HG03354 (cell line): ENCODE data around the gene NCOA1.
A peak's percentile ranks its signal among the peaks of the same experiment; 100 is the strongest.

Source experiments
- ATAC-seq: cut with Tn5 transposase; IDR thresholded peaks from one replicate; pipeline ENCODE4 v1.9.1; 2021; ENCODE audit warnings: mild to moderate bottlenecking; ENCODE audit not compliant: unreplicated experiment, poor library complexity, severe bottlenecking

NCOA1 gene

DNA sequence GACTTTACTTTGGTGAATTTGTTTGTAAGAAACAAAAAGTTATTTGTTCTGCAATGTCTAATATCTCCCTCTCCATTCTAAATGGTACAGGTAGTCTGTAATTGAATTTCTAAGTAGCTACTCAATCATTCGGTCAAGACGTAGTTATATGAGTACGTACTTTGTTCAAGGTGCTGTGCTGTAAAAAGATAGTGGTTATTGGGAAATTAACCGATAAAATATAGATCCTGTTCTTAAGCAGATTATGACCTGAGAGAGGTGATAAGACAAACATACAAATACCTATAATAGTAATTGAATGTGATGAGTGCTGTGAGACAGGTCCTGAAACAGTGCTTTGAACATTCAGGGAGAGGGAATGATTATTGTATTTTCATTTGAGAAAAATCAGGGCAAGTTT lies 7.1 kb downstream of the NCOA1 start:
- no peak for ATAC-seq

DNA sequence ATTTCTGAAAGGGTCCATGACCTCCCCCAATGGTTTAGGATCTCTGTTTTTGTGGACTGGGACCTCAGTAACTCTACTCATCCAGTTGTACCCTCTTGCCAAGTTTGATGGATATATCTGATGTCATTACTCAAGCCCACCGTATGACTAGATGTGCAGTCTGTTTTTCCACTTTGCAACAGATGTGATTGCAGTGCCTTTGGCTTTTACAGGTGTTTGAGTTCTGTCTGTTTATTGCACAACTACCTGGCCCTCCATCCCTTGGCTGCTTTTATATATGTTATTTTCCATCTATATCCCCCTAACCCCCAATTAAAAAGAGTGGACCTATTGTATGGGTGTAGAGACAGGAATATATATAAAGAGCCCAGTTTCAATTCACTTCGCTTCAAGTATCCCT lies 10.8 kb downstream of the NCOA1 start:
- no peak for ATAC-seq

DNA sequence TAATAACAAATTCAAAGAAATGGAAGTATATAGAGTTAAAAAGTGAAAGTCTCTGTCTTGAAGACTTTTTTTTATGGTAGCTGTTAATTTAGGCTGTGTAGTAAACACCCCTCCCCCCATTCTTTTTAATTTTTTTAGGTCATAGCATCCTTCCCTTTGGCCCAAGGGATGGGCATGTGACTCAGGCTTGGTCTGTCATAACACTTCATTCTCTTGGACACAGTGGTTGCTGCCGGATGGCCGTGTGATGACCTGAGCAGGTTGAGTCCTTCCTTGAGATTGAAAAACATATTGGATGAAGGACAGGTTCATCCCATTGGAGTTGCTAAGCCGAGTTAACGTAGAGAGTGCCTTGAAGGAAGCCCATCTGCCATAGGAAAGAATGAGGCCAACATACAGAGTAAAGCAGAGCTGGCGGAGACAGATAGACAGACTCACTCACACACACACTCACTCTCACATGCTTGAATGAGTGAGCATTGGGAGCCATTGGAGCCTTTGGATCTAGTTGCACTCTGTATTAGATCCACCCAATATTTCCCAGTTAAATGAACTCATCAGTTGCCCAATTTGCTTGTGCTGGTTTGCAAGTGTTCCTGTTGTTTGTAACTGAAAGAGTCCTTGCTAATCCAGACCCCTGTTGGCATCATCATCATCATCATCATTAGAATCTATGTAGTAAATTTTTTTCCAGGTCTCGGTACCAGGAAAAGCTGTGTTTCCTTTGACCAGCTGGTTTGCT lies 14.7 kb downstream of the NCOA1 start:
- no peak for ATAC-seq

DNA sequence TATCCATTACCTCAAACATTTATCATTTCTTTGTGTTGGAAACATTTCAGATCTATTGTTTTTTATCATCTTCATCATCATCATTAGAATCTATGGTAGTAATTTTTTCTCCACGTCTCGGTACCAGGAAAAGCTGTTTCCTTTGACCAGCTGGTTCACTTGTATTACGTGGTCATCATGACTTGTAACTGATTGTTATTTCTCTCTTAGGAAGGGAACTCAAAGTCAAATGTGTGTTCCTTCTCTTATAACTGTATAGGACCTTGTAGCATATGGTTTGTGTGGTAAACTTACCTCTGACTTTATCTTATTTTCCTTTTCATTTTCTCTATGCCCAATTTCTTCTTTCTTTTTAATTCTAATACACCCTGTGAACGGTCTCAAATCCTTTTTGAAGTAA lies 16.5 kb downstream of the NCOA1 start:
- ATAC-seq: no peak

DNA sequence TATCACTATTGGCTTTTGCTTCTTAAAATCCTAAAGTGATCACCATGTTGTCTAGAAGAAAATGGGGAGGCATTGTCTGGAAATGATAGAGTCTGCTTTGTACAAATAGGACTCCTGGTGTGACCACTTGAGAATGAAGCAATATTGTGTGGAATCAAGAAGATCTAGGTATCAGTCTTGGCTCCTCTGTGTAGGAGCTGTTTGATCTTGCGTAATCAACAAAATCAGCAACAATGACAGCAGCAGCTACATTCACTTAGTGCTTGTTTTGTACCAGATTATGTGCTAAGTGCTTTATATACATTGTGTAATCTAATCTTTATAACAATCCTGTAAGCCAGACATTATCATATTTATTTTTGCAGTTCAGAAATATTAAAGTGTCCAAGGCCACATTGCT lies 17.8 kb downstream of the NCOA1 start:
- ATAC-seq: no peak

DNA sequence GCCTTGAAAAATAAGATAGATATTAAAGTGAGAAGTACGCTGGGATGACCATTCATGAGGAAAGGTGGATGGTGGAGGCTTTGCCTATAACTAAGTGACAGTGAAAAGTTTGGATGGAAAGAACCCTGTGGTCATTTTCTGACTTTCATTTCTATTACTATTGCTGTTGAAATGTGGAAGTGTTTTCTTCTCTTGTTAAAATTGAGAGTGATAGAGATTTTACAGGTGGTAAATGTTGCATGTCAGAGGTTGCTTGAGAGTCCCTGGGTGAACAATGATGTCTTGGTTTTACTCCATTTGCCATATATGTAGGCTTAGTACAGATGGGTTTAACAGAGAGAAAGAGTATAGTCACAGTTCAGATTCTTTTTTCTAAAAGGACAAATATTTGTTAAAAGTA lies 18.4 kb downstream of the NCOA1 start:
- ATAC-seq: peak; percentile 82

DNA sequence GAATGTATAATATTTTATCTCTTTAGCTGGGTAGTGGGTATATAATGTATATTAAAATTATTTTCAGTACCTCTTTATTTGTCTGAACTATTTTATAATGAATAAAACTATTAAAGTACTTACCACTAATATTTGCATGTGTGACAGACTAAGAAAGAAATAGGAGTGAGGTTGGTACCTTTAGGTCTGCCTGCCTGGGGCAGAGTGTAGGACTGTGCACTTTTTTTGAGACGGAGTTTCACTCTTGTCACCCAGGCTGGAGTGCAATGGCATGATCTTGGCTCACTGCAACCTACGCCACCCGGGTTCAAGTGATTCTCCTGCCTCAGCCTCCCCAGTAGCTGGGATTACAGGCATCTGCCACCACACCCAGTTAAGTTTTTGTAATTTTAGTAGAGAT lies 18.8 kb downstream of the NCOA1 start:
- ATAC-seq: peak; percentile 53

DNA sequence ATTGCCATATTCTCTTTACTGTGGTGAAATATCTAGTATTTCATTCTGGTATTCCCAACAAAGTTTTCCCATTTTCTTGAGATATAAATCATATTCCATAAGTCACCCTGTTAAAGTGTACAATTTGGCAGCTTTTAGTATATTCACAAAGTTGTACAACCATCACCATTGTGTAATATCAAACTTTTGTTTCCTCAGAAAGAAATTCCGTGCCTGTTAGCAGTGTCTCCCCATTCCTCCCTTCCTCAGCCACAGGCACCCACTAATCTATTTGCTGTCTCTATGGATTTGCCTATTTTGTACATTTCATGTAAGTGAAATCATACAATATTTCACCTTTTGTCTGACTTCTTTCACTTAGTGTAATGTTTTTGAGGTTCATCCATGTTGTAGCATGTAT lies 19.7 kb downstream of the NCOA1 start:
- no peak for ATAC-seq

DNA sequence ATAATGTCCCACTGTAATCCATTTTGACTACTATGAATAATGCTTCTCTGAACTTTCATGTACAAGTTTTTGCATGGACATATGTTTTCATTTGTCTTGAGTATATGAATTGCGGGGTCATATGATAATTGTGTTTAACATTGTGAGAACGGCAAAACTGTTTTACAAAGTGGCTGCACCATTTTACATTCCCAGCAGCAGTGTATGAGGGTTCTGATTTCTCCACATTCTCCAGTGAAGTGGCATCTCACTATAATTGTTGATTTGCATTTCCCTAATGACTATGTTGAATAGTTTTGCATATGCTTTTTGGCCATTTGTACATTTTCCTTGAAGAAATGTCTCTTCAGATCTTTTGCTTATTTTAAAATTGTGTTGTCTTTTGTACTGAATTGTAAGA lies 20.1 kb downstream of the NCOA1 start:
- no peak for ATAC-seq

DNA sequence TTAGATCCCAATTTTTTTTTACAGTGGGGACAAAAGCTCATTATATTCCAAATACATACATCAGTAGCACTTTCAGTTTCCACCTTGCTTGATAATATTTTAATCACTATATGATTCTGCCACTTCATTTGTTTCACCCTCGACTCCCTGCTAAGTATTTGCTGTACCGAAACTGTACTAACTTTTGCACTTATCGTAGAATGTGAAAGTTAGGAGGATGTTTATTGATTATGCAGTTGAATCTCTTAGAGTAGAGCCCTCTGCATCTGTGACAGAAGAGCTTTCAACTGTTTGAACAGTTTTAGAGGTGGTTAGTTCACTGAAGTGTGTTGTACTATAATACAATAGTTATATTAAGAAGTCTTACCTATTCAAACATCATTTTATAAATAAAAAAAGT lies 20.8 kb downstream of the NCOA1 start:
- ATAC-seq: no peak

DNA sequence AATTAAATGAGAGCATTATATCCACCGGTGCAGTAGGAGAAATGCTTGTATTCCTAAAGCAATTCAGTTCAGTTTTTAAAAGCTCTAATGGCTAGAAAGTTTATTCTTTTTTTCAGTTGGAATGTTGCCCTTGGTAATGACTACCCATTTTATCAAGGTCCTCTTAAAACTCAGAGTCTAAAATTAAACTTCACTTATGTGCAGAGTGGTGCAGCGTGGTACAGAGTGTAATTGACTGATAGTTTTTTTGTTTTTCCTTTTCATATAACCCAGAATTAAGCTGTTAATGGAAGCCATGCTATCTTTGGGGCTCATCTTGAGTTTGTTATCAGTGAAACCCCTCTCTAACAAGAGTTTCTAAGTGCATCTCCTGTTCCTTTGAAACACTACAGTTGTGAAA lies 21.4 kb downstream of the NCOA1 start:
- ATAC-seq: no peak

DNA sequence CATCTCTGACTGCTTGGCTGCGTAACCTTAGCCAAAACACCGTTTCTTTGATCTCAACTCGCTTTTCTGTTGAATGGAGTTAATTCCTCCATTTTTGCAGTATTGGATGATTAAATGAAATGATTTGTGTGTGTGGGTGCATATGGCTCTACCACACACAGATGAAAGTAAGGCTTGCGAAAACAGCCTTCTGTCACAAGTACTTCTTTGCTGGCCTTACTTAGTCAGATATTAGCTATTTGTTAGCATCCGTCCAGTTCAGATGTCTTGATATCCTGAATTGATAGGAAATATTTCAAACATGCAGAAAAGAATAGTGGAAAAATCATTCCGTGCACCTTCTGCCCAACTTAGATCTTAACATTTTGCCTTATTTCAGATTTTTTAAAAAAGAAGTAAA lies 21.8 kb downstream of the NCOA1 start:
- no peak for ATAC-seq

DNA sequence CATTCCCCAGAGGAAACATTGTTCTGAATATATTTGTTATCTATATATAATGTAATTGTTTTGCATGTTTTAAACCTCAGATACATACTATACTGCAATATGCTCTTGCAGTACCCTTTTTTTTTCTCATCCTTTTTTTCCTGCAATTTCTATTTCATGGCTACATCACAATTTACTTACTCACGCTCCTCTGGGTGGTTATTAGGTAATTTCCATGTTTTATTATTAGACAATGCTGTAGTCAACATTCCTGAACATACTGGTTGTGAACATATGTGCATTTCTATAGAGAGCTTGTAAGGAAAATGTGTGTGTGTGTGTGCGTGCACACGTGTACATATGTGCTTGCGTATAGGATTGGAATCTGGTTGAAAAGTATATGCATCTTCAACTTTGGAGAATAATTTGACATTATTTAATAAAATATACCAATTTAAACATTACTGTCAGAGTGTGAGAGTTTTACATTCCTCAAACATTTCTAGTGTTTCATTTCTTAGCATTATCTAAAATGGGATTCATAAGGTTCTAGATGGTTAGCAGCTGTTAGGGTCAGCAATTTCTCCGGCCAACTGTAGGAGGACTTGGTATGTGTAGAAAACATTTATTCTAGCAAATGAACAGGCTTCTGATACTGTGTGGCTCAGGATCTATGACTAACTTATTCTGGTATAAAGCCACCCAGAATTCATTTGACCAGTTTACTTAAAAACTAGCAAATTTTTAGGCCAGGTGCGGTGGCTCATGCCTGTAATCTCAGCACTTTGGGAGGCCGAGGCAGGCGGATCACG lies 22.4 kb downstream of the NCOA1 start:
- ATAC-seq: no peak

DNA sequence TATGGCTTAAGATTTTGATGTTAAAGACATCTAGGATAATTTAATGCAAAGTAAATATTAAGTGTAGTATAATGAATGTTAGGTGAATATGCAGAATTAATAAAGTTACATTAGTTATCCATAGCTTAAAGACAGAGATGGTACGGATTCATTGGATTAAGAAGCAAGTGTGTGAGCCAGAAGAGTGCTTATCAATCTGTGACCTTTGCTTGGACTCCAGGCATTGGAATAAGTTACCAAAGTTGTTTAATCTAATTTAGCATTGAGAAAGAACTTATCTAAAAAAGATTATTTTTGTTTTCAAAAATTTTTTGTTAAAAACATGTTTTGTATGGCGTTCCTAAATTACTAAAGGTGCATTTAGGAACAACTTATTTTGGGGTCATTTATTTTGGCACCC lies 23.8 kb downstream of the NCOA1 start:
- ATAC-seq: no peak

DNA sequence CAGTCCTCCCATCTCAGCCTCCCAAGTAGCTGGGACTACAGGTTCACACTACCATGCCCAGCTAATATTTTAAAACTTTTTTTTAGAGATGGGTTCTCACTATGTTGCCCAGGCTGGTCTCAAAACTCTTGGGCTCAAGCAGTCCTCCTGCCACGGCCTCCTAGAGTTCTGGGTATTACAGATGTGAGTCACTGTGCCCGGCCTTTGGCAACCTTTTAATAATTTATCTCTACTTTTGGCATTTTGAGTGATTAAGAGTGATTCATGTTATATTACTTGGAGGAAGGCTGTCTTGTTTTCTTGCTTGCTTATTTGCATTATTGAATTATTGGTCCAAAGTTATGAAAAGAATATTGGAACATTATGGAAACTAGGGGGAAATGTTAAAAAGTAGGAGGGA lies 24.3 kb downstream of the NCOA1 start:
- no peak for ATAC-seq

DNA sequence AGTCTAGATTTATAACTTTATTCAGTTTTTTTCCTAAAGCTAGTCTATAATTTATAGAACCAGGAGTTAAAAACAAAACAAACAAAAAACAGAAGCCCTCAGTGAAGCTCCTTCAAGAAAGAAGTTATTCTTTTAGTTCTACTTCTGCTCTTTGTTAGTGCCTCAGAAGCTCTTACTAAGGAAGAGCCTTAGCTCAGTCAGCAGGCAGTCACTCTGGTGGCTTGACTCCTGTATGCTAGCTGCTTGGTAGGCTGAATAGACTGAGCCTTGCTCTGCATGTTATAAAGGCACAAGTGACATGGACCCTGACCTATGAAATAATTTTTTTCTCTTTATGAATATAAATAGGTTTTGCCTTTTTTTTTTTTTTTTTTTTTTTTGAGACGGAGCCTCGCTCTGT lies 24.8 kb downstream of the NCOA1 start:
- ATAC-seq: no peak

DNA sequence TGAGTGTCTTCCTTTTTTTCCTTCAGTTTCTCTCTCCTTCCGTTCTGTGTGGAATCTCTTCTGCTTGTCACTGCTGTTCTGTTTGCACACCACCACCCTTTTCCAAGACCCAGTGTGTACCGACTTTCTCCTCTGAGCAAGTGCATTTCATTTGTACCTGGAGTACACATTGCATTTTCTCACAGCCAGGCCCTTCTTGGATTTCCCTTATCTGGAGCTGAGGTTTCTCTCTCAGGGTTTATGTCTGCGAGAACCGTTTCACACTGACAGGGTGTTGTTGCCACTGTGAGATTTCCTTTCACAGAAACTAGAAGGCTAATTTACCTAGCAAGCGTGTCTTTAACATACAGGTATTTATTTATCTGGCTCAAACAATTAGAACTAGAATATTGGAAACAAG lies 26.2 kb downstream of the NCOA1 start:
- ATAC-seq: no peak

DNA sequence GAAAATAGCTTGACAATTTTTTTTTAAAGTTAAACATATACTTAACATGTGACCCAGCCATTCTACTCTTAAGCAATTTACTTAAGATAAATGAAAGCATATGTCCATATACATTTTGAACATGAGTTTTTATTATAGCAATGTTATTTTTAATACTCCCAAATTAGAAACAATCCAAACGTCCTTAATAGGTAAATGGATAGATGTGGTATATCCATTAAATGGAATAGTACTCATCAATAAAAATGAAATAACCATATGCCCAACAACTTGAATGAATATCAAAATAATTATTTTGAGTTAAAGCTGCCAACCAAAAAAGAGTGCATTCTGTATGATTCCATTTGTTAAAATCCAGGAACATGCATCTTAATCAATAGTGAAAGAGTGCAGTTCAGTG lies 29.1 kb downstream of the NCOA1 start:
- ATAC-seq: no peak

DNA sequence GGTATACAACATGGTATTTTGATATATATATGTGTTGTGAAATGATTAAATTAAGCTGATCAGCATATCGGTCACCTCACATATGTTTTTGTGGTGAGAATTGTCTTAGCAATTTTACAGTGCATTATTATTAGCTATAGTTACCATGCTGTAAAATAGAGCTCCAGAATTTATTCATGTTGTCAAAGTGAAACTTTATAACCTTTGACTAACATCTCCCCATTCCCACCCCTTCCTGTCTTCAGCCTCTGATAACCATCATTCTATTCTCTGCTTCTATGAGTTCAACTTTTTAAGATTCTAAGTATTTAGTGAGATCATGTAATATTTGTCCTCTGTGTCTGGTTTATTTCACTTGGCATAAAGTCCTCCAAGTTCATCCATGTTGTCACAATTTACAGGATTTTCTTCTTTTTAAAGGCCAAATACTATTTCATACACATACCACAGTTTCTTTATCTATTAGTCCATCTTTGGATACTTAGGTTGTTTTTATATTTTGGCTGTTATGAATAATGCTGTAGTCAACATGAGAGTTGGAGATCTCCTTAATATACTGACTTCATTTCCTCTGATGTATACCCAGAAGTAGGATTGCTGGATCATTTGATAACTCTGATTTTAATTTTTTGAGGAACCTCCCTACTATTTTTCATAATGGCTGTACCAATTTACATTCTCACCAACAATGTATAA lies 30.3 kb downstream of the NCOA1 start:
- no peak for ATAC-seq

DNA sequence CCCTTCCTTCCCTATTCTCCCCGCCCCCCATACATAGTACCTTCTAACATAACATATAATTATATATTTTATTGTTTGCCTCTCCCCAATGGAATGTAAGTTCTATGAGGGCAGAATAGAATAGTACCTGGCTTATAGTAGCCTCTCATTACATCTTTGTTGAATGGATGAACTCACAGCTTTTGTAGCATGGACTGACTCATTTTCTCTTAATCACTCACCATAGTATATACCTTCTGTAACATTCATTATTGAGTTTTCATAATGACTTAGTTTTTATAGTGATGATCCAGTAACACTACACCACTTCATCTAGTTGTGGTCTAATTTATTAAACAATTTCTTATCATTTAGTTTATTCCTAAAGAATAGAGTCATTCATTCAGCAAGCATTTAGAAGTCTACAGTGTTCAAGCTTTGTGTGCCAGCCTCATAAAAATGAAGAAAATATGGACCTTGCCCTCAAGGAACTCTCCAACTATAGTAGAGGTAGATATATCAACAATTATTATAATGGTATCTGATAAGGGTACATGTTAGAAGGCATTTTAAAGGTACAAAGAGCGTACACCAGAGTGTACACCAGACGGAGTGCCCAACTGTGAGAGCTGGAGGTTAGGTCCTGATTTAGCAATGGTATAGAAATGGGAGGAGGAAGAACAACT lies 31.1 kb downstream of the NCOA1 start:
- ATAC-seq: no peak
